GM21360 (cell line): ENCODE measurements around the gene SUPT20HL1.
"Not testable (repeated sequence)": the region's sequence is repeated elsewhere in the genome, so short reads cannot be mapped to it uniquely, and the experiment has no call there.

Source experiments
- ATAC-seq: cut with Tn5 transposase; IDR thresholded peaks from one replicate; pipeline ENCODE4 v1.9.1; 2021; ENCODE audit warnings: mild to moderate bottlenecking, moderate library complexity; ENCODE audit not compliant: unreplicated experiment

The SUPT20HL1 gene

GRCh38 chrX:24360272-24360671 is at the start of gene SUPT20HL1:
TSS of gene SUPT20HL1 (plus strand) at chrX:24360639. CDS start at chrX:24362761, 2,122 bp downstream.
- no peak for ATAC-seq

- not testable (repeated sequence) for ATAC-seq
These were observed 49.5 kb upstream of the SUPT20HL1 start for GRCh38 chrX:24310916-24311315.

GRCh38 chrX:24311507-24312248 is 48.8 kb upstream of the SUPT20HL1 start:
- ATAC-seq: not testable (repeated sequence)

- not testable (repeated sequence) for ATAC-seq
These were observed 48.2 kb upstream of the SUPT20HL1 start for GRCh38 chrX:24312249-24312607.

- ATAC-seq: no peak
These were observed 46.3 kb upstream of the SUPT20HL1 start, which contains the start of gene SUPT20HL2 for GRCh38 chrX:24314019-24314635. TSS of gene SUPT20HL2 (minus strand) at chrX:24314069. CDS start at chrX:24313315, 754 bp downstream.

GRCh38 chrX:24316111-24316510 is 44.3 kb upstream of the SUPT20HL1 start:
- no peak for ATAC-seq

GRCh38 chrX:24317567-24317966 is 42.9 kb upstream of the SUPT20HL1 start:
- no peak for ATAC-seq

GRCh38 chrX:24321741-24322395 is 38.6 kb upstream of the SUPT20HL1 start:
- no peak for ATAC-seq

GRCh38 chrX:24325231-24325630 is 35.2 kb upstream of the SUPT20HL1 start:
- no peak for ATAC-seq

GRCh38 chrX:24332878-24333277 is 27.6 kb upstream of the SUPT20HL1 start:
- no peak for ATAC-seq

- ATAC-seq: no peak
These were observed 27.1 kb upstream of the SUPT20HL1 start for GRCh38 chrX:24333371-24333770.

GRCh38 chrX:24334461-24334860 is 26.0 kb upstream of the SUPT20HL1 start:
- no peak for ATAC-seq

GRCh38 chrX:24335871-24336270 is 24.6 kb upstream of the SUPT20HL1 start:
- ATAC-seq: no peak

GRCh38 chrX:24339911-24340310 is 20.5 kb upstream of the SUPT20HL1 start:
- ATAC-seq: no peak

GRCh38 chrX:24340501-24340900 is 19.9 kb upstream of the SUPT20HL1 start:
- ATAC-seq: no peak

- no peak for ATAC-seq
These were observed 18.6 kb upstream of the SUPT20HL1 start for GRCh38 chrX:24341795-24342194.

- ATAC-seq: no peak
These were observed 16.7 kb upstream of the SUPT20HL1 start for GRCh38 chrX:24343719-24344118.

GRCh38 chrX:24347881-24348280 is 12.6 kb upstream of the SUPT20HL1 start:
- no peak for ATAC-seq

- ATAC-seq: no peak
These were observed 10.2 kb upstream of the SUPT20HL1 start for GRCh38 chrX:24350217-24350616.

GRCh38 chrX:24355095-24355494 is 5.3 kb upstream of the SUPT20HL1 start:
- ATAC-seq: no peak

- no peak for ATAC-seq
These were observed 3.3 kb upstream of the SUPT20HL1 start for GRCh38 chrX:24357106-24357505.
